Measurements from ENCODE around the gene POLR2M.

The POLR2M gene

GRCh38 chr15:57694279-57694678, 12.2 kb upstream of the POLR2M start:
- DNase-seq, result no peak

- DNase-seq, result peak; percentile 11
These were observed 10.4 kb upstream of the POLR2M start for GRCh38 chr15:57696146-57696545.

- no peak for DNase-seq
These were observed 8.9 kb upstream of the POLR2M start for GRCh38 chr15:57697588-57697987.

GRCh38 chr15:57698243-57698642, 8.3 kb upstream of the POLR2M start:
- no peak for DNase-seq

GRCh38 chr15:57698991-57699390, 7.5 kb upstream of the POLR2M start:
- no peak for DNase-seq

- DNase-seq, result no peak
These were observed 3.1 kb upstream of the POLR2M start for GRCh38 chr15:57703387-57703786.

GRCh38 chr15:57704441-57704840, 2.1 kb upstream of the POLR2M start:
- DNase-seq, result no peak

- no peak for DNase-seq
These were observed 639 bp upstream of the POLR2M start for GRCh38 chr15:57705746-57706404.

- no peak for DNase-seq
These were observed 1.5 kb downstream of the POLR2M start for GRCh38 chr15:57708047-57708446.

GRCh38 chr15:57718309-57718708, 11.8 kb downstream of the POLR2M start:
- DNase-seq, result no peak

GRCh38 chr15:57720867-57721266, 14.4 kb downstream of the POLR2M start:
- no peak for DNase-seq

- DNase-seq, result no peak
These were observed 19.9 kb downstream of the POLR2M start for GRCh38 chr15:57726411-57726810.

GRCh38 chr15:57727031-57727430, 20.5 kb downstream of the POLR2M start:
- DNase-seq, result no peak

- no peak for DNase-seq
These were observed 21.9 kb downstream of the POLR2M start for GRCh38 chr15:57728436-57728835.

- DNase-seq, result no peak
These were observed 24.4 kb downstream of the POLR2M start for GRCh38 chr15:57730876-57731275.

- no peak for DNase-seq
These were observed 25.1 kb downstream of the POLR2M start for GRCh38 chr15:57731530-57732103.

GRCh38 chr15:57732526-57733331, 26.2 kb downstream of the POLR2M start:
- peak; percentile 36 for DNase-seq

GRCh38 chr15:57734860-57735259, 28.3 kb downstream of the POLR2M start:
- no peak for DNase-seq

GRCh38 chr15:57735431-57735830, 28.9 kb downstream of the POLR2M start:
- DNase-seq, result no peak

- DNase-seq, result no peak
These were observed 29.4 kb downstream of the POLR2M start for GRCh38 chr15:57735891-57736290.

- no peak for DNase-seq
These were observed 30.1 kb downstream of the POLR2M start for GRCh38 chr15:57736591-57736990.

- no peak for DNase-seq
These were observed 32.3 kb downstream of the POLR2M start for GRCh38 chr15:57738734-57739237.

- DNase-seq, result no peak
These were observed 33.5 kb downstream of the POLR2M start for GRCh38 chr15:57740048-57740447.

GRCh38 chr15:57741089-57741488, 34.6 kb downstream of the POLR2M start:
- DNase-seq, result no peak

Measured in NCI-H774 (cell line).